Activated CD8-positive, alpha-beta memory T cell treated with anti-CD3 and anti-CD28 coated beads, Interleukin-2, amount 50 U/mL, for 4 hours (primary cell): ENCODE results near the gene RCOR1.
"Not testable (repeated sequence)": the region's sequence is repeated elsewhere in the genome, so short reads cannot be mapped to it uniquely, and the experiment has no call there.

ENCODE experiments used
- DNase-seq: peaks from one replicate; pipeline ENCODE4 v3.0.0-alpha.2; 2020

Gene RCOR1

DNA sequence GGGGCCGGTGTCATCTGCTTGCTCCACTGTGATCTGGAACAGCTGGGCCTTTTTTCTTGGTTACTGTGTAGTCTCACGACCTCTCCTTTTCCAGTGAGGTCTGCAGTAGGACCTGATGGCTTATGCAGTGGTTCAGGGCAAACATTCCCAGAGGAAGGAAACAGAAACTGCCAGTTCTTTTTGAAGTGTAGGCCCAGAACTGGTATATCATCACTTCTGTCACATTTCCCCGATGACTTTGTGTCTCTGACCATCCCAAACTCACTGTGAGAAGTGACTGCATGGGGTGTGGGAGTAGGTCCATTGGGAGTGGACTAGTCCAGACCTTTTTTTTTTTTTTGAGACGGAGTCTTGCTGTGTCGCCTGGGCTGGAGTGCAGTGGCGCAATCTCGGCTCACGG lies 38.4 kb downstream of the RCOR1 start:
- no peak for DNase-seq

- DNase-seq = no peak
These were observed 41.6 kb downstream of the RCOR1 start for GRCh38 chr14:102633906-102634595.

DNA sequence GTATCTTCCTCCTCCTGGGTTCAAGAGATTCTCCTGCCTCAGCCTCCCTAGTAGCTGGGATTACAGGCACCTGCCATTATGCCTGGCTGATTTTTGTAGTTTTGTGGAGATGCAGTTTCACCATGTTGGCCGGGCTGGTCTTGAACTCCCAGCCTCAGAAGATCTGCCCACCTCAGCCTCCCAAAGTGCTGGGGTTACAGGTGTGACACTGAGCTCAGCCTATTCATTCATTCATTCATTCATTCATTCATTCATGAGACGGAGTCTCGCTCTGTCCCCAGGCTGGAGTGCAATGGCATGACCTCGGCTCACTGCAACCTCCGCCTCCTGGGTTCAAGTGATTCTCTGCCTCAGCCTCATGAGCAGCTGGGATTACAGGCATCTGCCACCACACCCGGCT lies 47.2 kb downstream of the RCOR1 start:
- DNase-seq = not testable (repeated sequence)

GRCh38 chr14:102644523-102644922 lies 52.1 kb downstream of the RCOR1 start:
- DNase-seq = no peak

DNA sequence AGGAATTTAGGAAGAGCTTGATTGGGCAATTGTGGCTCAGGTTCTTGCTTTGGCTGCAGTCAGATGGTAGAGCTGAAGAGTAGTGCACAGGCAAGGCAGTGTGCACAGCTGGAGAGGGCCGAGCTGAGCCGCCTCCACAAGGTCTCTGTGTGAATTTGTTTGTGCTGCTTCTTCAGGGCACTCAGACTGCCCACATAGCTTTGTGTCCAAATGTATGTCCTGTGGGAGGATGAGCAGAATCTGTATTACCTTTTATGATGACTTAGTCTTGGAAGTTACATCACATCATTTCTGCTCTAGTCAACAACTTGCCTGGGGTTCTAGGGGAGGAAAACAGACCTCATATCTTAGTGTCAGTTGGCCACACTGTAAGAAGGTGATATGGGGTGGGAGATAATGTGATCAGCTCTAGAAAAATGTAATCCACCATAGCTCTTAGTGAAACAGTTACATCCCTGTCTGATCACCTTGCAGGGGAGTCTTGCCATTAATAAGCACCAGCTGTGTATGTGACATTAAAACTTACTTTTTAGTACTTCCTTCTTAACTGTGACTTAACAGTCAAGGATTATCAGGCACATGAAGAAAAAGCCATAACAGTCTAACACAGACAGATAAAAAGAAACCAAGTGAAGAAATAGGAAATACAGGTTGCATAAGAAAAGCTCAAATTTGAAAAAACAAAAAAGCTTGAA lies 53.4 kb downstream of the RCOR1 start:
- no peak for DNase-seq

DNA sequence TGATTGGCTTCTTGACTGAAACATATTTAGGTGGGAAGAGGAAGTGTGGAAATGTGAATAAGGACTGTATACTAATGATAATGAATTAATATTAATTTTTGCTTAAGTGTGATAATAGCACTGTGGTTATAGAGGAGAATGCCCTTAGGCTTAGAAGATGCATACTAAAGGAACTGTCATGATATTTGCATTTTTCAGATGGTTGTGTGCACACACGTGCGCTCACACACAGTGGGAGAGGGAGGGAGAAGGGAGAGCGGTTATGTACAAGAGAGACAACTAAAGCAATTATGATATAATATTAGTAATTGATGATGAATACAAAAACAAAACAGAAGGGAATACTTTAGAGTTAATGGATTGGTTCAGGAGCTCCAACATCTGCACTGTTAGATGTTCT lies 54.2 kb downstream of the RCOR1 start:
- DNase-seq = no peak

GRCh38 chr14:102652194-102652593 lies 59.7 kb downstream of the RCOR1 start:
- no peak for DNase-seq

- no peak for DNase-seq
These were observed 61.8 kb downstream of the RCOR1 start for GRCh38 chr14:102654298-102654697.

DNA sequence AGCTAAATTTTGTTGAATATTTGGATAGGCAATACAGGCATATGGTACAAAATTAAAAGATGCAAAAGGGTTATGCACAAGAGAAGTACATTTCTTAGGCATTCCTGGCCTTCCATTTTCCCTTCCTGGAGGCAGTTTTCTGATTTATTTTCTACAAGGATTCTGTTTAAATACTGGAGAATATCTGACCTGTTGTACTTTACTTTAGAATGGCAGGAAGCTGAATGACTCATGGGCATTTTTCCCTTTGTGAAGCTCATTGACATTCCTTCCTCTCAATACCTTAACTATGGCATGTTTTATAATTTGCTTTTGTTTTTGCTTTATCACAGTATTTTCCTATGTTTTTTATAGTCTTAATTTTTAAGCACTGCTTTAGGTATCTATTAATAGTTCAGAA lies 62.7 kb downstream of the RCOR1 start:
- DNase-seq = no peak

DNA sequence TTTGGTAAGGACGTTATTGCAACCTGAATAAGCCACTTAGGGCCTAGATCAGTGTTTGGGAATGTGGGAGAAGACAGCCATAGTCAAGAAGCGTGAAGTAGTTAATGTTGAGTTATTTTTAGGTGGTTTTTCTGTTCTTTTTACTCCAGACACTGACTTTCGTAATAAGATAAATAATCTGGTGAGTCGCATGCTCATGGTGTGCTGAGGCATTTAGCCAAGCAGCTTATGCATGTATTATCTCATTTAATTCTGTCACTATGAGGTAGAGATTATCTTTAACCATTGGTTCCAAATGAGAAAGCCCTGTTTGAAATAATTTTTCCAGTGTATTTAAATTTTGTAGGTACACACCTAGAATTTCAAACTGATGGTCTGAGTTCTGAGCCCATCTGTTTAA lies 67.3 kb downstream of the RCOR1 start:
- no peak for DNase-seq

DNA sequence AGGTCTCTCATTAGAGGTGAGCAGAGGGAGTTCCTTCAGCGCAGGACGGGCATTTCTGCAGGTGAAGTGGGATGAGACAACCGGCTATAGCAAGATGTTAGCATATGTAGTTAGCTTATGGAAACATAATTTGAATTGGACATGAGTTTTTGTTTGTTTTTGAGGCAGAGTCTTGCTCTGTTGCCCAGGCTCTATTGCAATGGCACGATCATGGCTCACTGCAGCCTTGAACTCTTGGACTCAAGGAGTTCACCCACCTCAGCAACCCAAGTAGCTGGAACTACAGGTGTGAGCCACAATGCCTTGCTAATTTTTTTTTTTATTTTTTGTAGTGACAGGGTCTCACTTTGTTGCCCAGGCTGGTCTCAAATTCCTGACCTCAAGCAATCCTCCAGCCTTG lies 69.2 kb downstream of the RCOR1 start:
- DNase-seq = no peak

GRCh38 chr14:102662636-102663430 lies 70.4 kb downstream of the RCOR1 start:
- DNase-seq = no peak

- no peak for DNase-seq
These were observed 71.0 kb downstream of the RCOR1 start for GRCh38 chr14:102663440-102663839.

DNA sequence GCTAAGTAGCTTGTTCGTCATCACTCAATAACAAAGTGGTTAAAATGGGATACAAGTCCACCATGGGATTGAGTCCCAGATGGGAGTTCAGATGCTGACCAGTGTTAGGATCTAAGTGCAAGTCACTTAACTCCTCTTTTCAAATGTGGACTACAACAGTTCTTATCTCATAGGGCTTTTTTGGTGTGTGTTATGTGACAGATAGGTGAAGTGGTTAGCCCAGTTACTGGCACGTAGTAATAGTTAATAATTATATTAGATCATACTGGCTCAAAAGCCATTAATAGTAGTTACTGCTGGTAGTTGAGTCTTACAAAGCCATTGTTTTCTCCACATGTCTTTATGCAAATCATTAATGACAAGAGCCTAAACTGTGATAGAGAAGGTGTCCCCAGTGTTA lies 73.2 kb downstream of the RCOR1 start:
- DNase-seq = no peak

DNA sequence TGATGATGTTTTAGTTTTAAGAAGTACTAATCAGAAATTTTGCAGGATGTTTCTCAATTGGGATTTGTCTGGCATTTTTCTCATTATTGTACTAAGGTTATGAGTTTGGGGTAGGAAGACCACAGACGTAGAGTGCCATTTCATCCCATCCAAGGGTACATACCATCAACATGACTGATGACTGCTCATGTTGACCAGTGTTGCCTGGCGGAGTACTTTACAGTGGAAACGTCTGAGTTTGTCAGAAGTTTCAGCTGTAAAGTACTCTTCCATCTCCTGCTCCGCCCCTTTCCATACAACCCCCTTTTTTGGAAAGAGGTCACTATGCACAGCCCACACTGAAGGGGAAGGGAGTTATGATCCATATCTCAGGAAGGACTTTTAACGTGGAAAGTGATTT lies 74.2 kb downstream of the RCOR1 start:
- DNase-seq = no peak

DNA sequence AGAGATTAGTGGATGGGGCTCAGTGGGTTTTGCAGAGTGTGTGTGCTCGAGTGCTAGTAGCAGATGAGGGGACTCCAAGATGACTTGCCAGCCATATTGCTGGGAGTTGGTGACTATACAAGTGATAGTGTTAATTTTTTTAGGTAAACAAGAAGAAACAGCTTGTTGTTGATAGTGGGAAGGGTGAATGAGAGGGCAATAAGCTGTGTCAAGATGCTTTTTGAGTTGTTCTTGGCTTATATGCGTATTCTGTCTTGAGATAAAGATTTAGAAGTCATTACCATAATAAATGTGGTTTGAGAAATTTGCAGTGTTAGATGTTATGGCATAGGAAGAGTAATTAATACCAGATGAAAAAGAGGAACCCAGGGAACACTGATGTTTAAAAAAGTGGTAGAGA lies 75.3 kb downstream of the RCOR1 start:
- DNase-seq = no peak

GRCh38 chr14:102668291-102668873 lies 75.9 kb downstream of the RCOR1 start:
- no peak for DNase-seq

- no peak for DNase-seq
These were observed 79.0 kb downstream of the RCOR1 start for GRCh38 chr14:102671410-102671809.

DNA sequence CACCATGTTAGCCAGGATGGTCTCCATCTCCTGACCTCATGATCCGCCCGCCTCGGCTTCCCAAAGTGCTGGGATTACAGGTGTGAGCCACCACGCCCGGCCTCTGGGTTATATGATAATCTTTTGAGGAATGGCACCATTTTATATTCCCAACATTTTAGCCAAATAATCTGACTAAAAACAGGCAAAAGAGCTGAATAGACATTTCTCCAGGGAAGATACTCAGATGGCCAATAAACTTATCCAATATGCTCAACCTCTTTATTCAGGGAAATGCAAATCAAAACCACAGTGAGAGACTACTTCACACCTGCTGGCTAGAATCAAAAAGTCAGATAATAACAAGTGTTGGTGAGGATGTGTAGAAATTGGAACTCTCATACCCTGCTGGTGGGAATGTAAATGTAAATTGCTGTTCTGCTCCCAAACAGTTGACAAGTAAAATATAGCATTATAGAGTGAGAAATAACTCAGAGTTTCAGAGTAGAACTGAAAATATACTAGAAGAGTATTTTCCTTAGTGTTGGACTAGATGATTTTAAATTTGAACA lies 80.0 kb downstream of the RCOR1 start:
- no peak for DNase-seq

- DNase-seq = no peak
These were observed 82.9 kb downstream of the RCOR1 start for GRCh38 chr14:102675396-102675795.

DNA sequence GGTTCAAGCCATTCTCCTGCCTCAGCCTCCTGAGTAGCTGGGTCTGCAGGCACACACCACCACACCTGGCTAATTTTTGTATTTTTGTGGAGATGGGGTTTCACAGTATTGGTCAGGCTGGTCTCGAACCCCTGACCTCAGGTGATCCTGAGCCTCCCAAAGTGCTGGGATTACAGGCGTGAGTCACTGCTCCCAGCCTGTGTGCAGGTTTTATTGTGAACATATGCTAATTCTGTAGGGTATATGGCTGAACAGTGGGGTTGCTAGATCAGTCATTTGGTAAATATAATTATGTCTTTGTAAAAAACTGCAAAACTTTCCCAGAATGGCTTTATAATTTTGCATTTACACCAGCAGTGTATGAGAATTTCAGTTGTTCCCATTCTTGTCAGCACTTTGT lies 85.9 kb downstream of the RCOR1 start:
- no peak for DNase-seq

DNA sequence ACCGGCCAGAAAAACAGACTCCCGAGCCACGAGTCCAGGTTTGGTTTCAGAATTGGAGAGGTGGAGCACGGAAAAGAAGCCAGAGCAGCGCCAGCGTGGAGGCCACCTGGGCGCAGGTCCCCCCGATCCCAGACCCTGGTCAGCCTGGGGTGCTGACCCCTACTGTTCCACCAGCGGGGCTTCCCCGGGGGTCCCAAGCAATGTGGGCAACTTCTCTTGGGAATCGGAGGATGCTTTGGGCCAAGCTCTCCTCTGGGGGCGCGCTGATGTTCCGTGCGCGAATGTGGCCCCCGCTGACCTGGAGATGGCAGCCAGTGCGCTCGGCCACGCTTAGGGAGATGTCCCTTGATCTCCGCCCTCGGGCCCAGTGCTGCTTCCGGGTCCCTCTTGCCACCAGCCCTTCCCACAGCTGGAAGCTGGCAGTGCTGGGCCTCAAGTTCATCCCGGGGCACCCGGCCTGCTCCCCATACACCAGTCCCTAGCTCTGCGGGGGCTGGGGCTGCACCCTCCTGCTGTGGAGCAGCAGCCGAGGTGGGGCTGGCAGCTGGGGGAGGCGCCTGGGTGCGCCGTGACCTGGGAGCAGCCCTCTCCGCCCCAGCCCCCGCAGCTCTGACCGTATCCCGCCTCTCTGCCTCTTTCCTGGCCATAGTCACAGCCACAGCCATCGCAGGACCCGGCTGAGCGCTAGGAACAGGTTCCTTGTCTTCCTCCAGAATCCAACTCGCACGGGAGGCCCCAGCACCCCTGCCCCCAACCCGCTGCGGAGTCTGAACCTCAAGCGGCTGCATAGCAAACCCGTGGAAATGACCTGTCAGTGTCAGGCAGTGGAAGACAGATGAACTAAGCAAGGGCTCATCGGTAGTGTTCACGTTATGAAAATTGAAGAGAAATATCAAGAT lies 91.2 kb downstream of the RCOR1 start:
- DNase-seq = no peak
